ENCODE data around the gene PRSS21. TPM values are rescaled to one million over a fixed set of nuclear protein-coding genes. Genes with fewer than 3 reads are reported as not detected.

PRSS21 gene
- total RNA-seq, 3 donors from 2014 or later: 2.9 to 4.9 TPM; not detected in 1

GRCh38 chr16:2855536-2855935, 38.5 kb downstream of the PRSS21 start:
- H3K4me1 ChIP-seq: no peaks in the 10 kb centered on the region
- H3K27me3 ChIP-seq: peaks cover 0 to 7% of the 10 kb centered on the region in 2 donors
- no peaks in the 10 kb centered on the region for H3K36me3 ChIP-seq
- no peak for TF ChIP-seq CTCF (IDR thresholded peaks at IDR 0.05)
- no peak for TF ChIP-seq POLR2A (IDR thresholded peaks at IDR 0.05)
- TF ChIP-seq POLR2AphosphoS5 (IDR thresholded peaks at IDR 0.05): no peak
- no peak for DNase-seq (ENCODE audit: low spot score in 2 of 2)
- H3K9me3 ChIP-seq: peaks cover 0 to 8% of the 10 kb centered on the region in 2 donors
- intact Hi-C loops (cut with DNase I; ENCODE audit: low total_unique reads): loop anchor here (10.0 kb wide), 1 partner anchor 101 kb away; the partner anchor contains the start of gene SRRM2
- no peak overlapping the region for H3K4me3 ChIP-seq
- no peak overlapping the region for H3K27ac ChIP-seq

DNA sequence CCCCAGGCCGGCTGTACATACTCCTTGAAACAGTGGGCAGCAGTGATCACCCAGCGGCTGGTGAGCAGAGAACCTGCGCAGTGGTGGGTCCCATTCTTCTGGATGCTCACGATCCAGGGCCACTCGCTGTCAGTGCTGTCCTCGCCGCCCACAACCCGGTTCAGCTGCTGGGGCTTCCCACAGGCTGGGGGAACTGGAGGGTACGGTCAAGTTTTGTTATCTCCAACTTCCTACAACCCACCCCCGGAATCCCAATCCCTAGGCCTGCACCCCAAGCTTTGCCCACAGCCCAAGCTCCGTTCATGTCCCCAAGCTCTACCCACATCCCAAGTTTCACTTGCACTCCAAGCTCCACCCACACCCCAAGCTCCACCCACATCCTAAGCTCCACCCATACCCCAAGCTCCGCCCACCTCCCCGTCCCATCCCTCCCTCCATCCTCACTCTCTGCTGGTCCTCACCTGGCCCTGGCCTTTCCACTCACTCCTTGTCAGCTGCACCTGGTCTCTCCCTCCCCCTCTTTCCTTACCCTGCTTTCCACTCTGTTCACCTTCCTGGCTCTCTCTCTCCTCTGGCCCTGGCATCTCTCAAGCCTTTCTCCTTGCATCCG, 39.1 kb downstream of the PRSS21 start:
- Histone ChIP-seq H3K4me1 (no peaks in the 10 kb centered on the region), H3K4me3 (no peak overlapping the region), H3K27me3 (peaks cover 0 to 7% of the 10 kb centered on the region in 2 donors), H3K9me3 (peaks cover 0 to 12% of the 10 kb centered on the region in 2 donors), H3K36me3 (no peaks in the 10 kb centered on the region), H3K27ac (peak overlapping the region; percentile 91 to 93)
- intact Hi-C loops (cut with DNase I; ENCODE audit: low total_unique reads): loop anchor here (10.0 kb wide), 1 partner anchor 101 kb away; the partner anchor contains the start of gene SRRM2
- TF ChIP-seq POLR2AphosphoS5 (IDR thresholded peaks at IDR 0.05) (no peak), POLR2A (IDR thresholded peaks at IDR 0.05) (no peak), CTCF (IDR thresholded peaks at IDR 0.05) (no peak)
- no peak for DNase-seq (ENCODE audit: low spot score in 2 of 2)

DNA sequence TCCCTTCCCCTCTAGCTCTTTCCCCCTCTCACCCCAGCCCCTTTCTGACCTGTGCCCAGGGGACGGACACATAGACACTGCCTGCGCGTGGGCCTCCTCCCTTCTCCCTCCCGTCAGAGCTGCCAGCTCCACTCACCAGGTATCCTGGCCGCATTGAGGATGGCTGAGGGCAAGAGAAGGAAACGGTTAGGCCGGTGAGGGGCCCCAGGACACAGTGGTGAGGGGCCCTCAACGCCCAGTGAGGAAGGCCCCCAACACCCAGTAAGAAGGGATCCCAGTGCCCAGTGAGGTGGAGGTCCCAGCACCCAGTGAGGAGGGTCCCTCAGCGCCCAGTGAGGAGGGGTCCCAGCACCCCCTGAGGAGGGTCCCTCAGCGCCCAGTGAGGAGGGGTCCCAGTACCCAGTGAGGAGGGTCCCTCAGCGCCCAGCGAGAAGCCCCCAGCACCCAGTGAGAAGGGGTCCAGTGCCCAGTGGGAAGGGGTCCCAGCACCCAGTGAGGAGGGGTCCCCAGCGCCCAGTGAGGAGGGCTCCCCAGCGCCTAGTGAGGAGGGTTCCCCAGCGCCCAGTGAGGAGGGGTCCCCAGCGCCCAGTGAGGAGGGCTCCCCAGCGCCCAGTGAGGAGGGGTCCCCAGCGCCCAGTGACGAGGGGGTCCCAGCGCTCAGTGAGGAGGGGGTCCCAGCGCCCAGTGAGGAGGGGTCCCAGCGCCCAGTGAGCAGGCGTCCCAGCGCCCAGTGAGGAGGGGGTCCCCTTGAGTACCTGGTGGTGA, 39.8 kb downstream of the PRSS21 start:
- intact Hi-C loops (cut with DNase I; ENCODE audit: low total_unique reads): loop anchor here (10.0 kb wide), 1 partner anchor 102 kb away; the partner anchor contains the start of gene SRRM2
- peak overlapping the region in 2 of 3 donors; percentile 54 to 67 for H3K4me3 ChIP-seq
- H3K27ac ChIP-seq: peak overlapping the region; percentile 91 to 93
- DNase-seq (ENCODE audit: low spot score in 2 of 2): no peak
- H3K4me1 ChIP-seq: no peaks in the 10 kb centered on the region
- H3K27me3 ChIP-seq: peaks cover 0 to 6% of the 10 kb centered on the region in 2 donors
- no peaks in the 10 kb centered on the region for H3K36me3 ChIP-seq
- H3K9me3 ChIP-seq: peaks cover 0 to 12% of the 10 kb centered on the region in 2 donors
- TF ChIP-seq CTCF (IDR thresholded peaks at IDR 0.05) (no peak), POLR2AphosphoS5 (IDR thresholded peaks at IDR 0.05) (no peak), POLR2A (IDR thresholded peaks at IDR 0.05) (no peak)

DNA sequence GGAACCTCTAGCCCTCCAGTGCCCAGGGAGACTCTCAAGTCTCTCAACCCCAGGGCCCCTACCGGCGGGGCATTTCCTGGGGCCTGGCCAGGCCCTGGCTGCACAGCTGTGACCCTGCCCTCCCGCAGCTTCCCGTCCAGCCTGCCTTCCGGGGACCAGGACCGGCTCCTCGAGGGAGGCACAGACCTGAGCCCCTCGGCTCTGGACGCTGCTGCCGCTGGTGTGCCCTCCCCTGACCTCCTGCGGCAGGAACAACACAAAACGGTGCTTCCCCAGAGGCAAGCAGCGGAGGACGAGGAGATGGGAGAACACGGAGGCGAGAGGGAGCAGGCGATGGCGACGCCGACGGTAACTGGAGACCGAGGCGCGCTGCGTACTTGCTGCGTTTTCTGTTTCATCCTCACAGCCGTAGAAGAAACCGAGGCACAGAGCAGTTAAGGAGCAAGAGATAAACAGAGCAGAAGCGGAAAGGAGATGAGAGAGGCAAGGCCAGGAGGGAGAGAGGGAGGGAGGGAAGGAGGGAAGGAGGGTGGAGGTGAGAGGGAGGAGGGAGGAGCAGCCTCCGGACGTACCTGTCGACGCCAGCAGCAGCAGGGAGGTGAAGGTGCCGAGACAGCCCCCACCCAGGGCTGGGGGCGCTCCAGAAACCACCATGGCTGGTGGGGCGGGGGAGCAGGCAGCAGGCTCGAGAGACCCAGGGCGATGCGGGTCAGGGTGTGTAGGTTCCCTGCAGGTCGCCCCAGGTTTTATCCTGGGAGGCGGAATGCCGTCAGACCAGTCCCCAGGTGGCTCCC, 40.6 kb downstream of the PRSS21 start, which contains the start of gene PRSS22:
PRSS22 (minus strand) TSS at position 720 of the 794 bp plus-strand sequence; CDS start at position 654, 66 bp downstream.
- H3K27me3 ChIP-seq: no peaks in the 10 kb centered on the region
- TF ChIP-seq POLR2A (IDR thresholded peaks at IDR 0.05): no peak
- peak in 1 of 3 donors; percentile 74 for TF ChIP-seq POLR2AphosphoS5 (IDR thresholded peaks at IDR 0.05)
- H3K4me3 ChIP-seq: peak within 1 kb of the TSS in 2 of 3 donors; percentile 54 to 67
- H3K9me3 ChIP-seq: peaks cover 0 to 12% of the 10 kb centered on the region in 2 donors
- peak; percentile 78 for DNase-seq (ENCODE audit: low spot score in 2 of 2)
- H3K27ac ChIP-seq: peak within 1 kb of the TSS; percentile 91 to 93
- H3K4me1 ChIP-seq: no peaks in the 10 kb centered on the region
- intact Hi-C loops (cut with DNase I; ENCODE audit: low total_unique reads): loop anchor here (10.0 kb wide), 1 partner anchor 103 kb away; the partner anchor contains the start of gene SRRM2
- no peaks in the 10 kb centered on the region for H3K36me3 ChIP-seq
